ENCODE measurements around the gene CISH.

DNA sequence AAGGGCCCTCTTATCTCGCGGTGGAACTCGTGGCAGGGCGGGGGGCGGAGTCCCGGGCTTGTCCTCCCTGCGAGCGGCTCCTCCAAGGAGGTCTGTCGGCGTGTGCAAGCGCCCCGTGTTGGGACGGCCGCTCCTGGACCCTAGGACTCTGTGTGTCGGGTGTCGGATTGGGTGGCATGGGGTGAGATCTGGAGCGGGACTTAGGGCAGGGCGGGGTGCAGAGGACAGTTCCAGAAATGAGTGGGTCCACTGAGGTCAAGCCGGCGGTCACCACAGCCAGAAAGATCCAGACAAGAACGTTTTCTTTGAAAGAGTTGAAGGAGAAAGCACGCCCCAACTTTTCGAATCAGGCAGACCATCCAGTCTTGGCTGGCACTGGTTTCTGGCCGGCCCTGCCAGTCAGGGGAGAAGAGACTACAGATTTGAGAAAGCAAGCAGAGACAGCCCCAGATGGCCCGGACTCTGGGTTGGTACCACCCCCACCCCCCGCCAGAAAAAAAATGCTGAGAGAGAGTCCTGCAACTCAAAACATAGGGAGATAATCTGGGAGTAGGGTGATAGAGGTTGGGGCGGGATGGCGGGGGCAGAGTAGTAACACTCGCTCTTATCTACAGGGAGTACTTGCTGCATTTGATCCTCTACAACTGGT lies 784 bp upstream of the CISH start:
- TF ChIP-seq, protein P1, sequence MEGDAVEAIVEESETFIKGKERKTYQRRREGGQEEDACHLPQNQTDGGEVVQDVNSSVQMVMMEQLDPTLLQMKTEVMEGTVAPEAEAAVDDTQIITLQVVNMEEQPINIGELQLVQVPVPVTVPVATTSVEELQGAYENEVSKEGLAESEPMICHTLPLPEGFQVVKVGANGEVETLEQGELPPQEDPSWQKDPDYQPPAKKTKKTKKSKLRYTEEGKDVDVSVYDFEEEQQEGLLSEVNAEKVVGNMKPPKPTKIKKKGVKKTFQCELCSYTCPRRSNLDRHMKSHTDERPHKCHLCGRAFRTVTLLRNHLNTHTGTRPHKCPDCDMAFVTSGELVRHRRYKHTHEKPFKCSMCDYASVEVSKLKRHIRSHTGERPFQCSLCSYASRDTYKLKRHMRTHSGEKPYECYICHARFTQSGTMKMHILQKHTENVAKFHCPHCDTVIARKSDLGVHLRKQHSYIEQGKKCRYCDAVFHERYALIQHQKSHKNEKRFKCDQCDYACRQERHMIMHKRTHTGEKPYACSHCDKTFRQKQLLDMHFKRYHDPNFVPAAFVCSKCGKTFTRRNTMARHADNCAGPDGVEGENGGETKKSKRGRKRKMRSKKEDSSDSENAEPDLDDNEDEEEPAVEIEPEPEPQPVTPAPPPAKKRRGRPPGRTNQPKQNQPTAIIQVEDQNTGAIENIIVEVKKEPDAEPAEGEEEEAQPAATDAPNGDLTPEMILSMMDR (IDR thresholded peaks at IDR 0.05; ENCODE audit: insufficient read depth, low read length, poor library complexity, severe bottlenecking), result no peak
- TF ChIP-seq EZH2phosphoT487 (conservative IDR thresholded peaks at IDR 0.05; ENCODE audit: low read length), result no peak
